Fibroblast of pulmonary artery (primary cell): ENCODE data around the gene ENAH.

ENCODE experiments used
- DNase-seq: peaks from one replicate; pipeline ENCODE4 v3.0.0-alpha.2; 2010; ENCODE audit warnings: low read depth
- H3K4me3 ChIP-seq: replicated peaks from 2 replicates; pipeline ENCODE4 v1.5.1; 2011; ENCODE audit warnings: low read depth, mild to moderate bottlenecking, control low read depth, low read length, moderate library complexity
- CTCF ChIP-seq: IDR thresholded peaks from 2 replicates; pipeline ENCODE4 v1.5.1; 2011; ENCODE audit warnings: mild to moderate bottlenecking, control low read depth, low read length, inconsistent platforms; ENCODE audit errors: missing control alignments

ENAH gene

GRCh38 chr1:225688345-225688744, 35.4 kb upstream of the ENAH start:
- no peak for DNase-seq
- H3K4me3 ChIP-seq = no peak overlapping the region
- no peak for TF ChIP-seq CTCF

DNA sequence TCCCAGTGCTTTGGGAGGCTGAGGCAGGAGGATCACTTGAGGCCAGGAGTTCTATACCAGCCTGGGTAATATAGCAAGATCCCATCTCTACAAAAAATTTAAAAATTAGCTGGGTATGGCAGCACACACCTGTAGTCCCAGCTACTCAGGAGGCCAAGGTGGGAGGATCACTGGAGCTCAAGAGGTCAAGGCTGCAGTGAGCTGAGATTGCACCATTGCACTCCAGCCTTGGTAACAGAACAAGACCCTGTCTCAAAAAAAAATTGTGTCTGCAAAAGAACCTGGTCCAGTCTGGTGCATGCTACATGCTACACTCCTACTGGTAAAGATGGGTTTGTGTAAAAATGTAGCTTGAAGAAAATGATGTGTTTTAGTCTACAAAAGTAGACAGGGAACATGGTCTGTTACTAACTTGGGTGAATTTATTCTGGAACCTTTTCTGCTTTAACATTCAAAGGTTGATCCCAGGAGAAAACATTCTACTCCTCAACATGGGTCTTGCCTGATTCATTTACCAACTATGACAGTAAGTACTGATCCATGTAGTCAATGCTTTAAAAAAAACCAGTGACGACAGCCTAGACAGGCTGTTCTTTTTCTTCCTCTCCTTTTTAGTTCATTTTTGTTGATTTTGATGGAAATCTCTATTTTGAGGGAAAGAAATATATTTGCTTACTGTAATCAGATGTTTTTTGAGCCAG, 32.7 kb upstream of the ENAH start:
- H3K4me3 ChIP-seq = no peak overlapping the region
- TF ChIP-seq CTCF = no peak
- DNase-seq = no peak

- no peak overlapping the region for H3K4me3 ChIP-seq
- no peak for TF ChIP-seq CTCF
- DNase-seq = no peak
Measured at GRCh38 chr1:225684741-225685140, 31.8 kb upstream of the ENAH start.

DNA sequence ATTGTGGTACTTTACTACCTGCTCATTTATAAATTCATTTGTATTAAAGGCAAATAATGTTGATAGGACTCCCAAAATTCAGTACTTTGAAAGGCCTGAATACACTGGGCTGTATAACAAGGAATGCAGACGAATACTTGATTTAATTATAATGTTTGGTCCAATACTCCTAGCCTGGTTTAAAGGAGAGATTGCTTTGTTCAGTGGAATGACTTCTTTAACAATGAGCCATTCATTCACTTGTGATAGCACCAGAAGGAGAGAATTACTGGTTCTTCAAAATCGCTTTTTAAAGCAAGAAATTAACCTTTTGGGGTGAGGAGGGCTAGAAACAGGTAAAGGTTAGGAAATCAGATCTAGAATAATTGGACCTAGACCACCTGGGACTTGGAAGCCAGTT, 28.3 kb upstream of the ENAH start:
- no peak overlapping the region for H3K4me3 ChIP-seq
- no peak for TF ChIP-seq CTCF
- no peak for DNase-seq

- TF ChIP-seq CTCF = no peak
- H3K4me3 ChIP-seq = no peak overlapping the region
- DNase-seq = no peak
Measured at GRCh38 chr1:225678545-225678944, 25.6 kb upstream of the ENAH start.

GRCh38 chr1:225677350-225678124, 24.6 kb upstream of the ENAH start:
- no peak for DNase-seq
- no peak for TF ChIP-seq CTCF
- no peak overlapping the region for H3K4me3 ChIP-seq
